CD8-positive, alpha-beta memory T cell (primary cell): ENCODE data around the gene BLOC1S5. TPM values are rescaled to one million over a fixed set of nuclear protein-coding genes. Genes with fewer than 3 reads are reported as not detected.
"Not testable (repeated sequence)": the region's sequence is repeated elsewhere in the genome, so short reads cannot be mapped to it uniquely, and the experiment has no call there.

Experiments
- CTCF ChIA-PET: fragments of 350-600 bp; sonication (Branson Sonifier 250); formaldehyde crosslinking; loops from one replicate; lab custom pipeline; 2021; ENCODE audit warnings: antibody characterized with exemption; lab: Charles Lee
- POLR2A ChIA-PET: fragments of 350-600 bp; sonication (Branson Sonifier 250); formaldehyde crosslinking; loops from one replicate; lab custom pipeline; 2021; ENCODE audit warnings: antibody characterized with exemption; lab: Charles Lee
- DNase-seq, 5 donors: peaks; one replicate each; pipeline versions ENCODE4 v3.0.0 to v3.0.0-alpha.2; 2020 to 2022; ENCODE audit warnings: mixed read lengths in 1 of 5
- H3K27ac ChIP-seq: one replicate; pipeline ENCODE4 v1.7.0; 2013; ENCODE audit warnings: low read depth, mild to moderate bottlenecking, low read length, moderate library complexity
- H3K27me3 ChIP-seq: 2 replicates; pipeline ENCODE4 v1.7.0; 2013; ENCODE audit warnings: low read length, mild to moderate bottlenecking; ENCODE audit not compliant: insufficient read depth, poor library complexity, severe bottlenecking
- H3K36me3 ChIP-seq: 2 replicates; pipeline ENCODE4 v1.7.0; 2013; ENCODE audit warnings: mild to moderate bottlenecking, low read length, moderate library complexity; ENCODE audit not compliant: insufficient read depth
- H3K4me1 ChIP-seq: 2 replicates; pipeline ENCODE4 v1.7.0; 2013; ENCODE audit warnings: mild to moderate bottlenecking, low read length, moderate library complexity; ENCODE audit not compliant: insufficient read depth
- H3K4me3 ChIP-seq: 2 replicates; pipeline ENCODE4 v1.7.0; 2013; ENCODE audit warnings: mild to moderate bottlenecking, low read length
- H3K9me3 ChIP-seq: 2 replicates; pipeline ENCODE4 v1.7.0; 2013; ENCODE audit warnings: mild to moderate bottlenecking, low read length
- H3K27ac Mint-ChIP-seq, 8 donors: one replicate each; pipeline ENCODE4 v1.8.0; 2020 to 2021; ENCODE audit warnings: mixed read lengths in 8 of 8, mild to moderate bottlenecking in 6 of 8, inconsistent platforms in 3 of 8, moderate library complexity in 3 of 8
- H3K27me3 Mint-ChIP-seq, 2 donors: one replicate each; pipeline ENCODE4 v1.8.0; 2020 to 2021; ENCODE audit warnings: mixed read lengths in 2 of 2, mild to moderate bottlenecking in 1 of 2, moderate library complexity in 1 of 2
- H3K36me3 Mint-ChIP-seq, 3 donors: one replicate each; pipeline ENCODE4 v1.8.0; 2020 to 2021; ENCODE audit warnings: mixed read lengths in 3 of 3, inconsistent platforms in 1 of 3, mild to moderate bottlenecking in 1 of 3
- H3K4me1 Mint-ChIP-seq, 3 donors: one replicate each; pipeline ENCODE4 v1.8.0; 2020 to 2021; ENCODE audit warnings: mixed read lengths in 3 of 3, inconsistent platforms in 1 of 3, mild to moderate bottlenecking in 1 of 3
- H3K4me3 Mint-ChIP-seq, 7 donors: one replicate each; pipeline ENCODE4 v1.8.0; 2020 to 2021; ENCODE audit warnings: mixed read lengths in 7 of 7, mild to moderate bottlenecking in 6 of 7, moderate library complexity in 4 of 7, inconsistent platforms in 2 of 7
- H3K9me3 Mint-ChIP-seq, 5 donors: one replicate each; pipeline ENCODE4 v1.8.0; 2020 to 2022; ENCODE audit warnings: mixed read lengths in 5 of 5, mild to moderate bottlenecking in 3 of 5, moderate library complexity in 2 of 5, inconsistent platforms in 1 of 5
- polyA plus RNA-seq: library from polyadenylated mRNA; unstranded; fragments of 300-500 nt; fragmentation: Illumina TruSeq; gene quantifications from one replicate; pipeline ENCODE4 v1.2.3, GENCODE V29; 2021
- total RNA-seq, 2 experiments: library from RNA; stranded (reverse); gene quantifications; one replicate each; pipeline ENCODE4 v1.2.3, GENCODE V29; 2021

Gene BLOC1S5
- total and polyA plus RNA-seq, 3 experiments from 2014 or later, result 20.0 to 27.9 (median 22.6) TPM

GRCh38 chr6:7996538-7997111, 67.6 kb downstream of the BLOC1S5 start:
- Histone ChIP-seq H3K4me3 (no peak overlapping the region), H3K27me3 (no peaks in the 10 kb centered on the region), H3K9me3 (no peaks in the 10 kb centered on the region), H3K36me3 (no peaks in the 10 kb centered on the region), H3K4me1 (no peaks in the 10 kb centered on the region), H3K27ac (no peak overlapping the region)
- Mint-ChIP-seq H3K9me3 (peaks cover 0 to 2% (median 1%) of the 10 kb centered on the region in 5 donors), H3K36me3 (peaks cover 0 to 26% (median 2%) of the 10 kb centered on the region in 3 donors), H3K27ac (no peak overlapping the region), H3K27me3 (no peaks in the 10 kb centered on the region), H3K4me3 (no peak overlapping the region), H3K4me1 (no peaks in the 10 kb centered on the region)
- POLR2A ChIA-PET, result no interaction called here
- CTCF ChIA-PET, result no interaction called here
- no peak for DNase-seq

GRCh38 chr6:7993952-7994351, 70.2 kb downstream of the BLOC1S5 start:
- H3K4me3 Mint-ChIP-seq, result no peak overlapping the region
- H3K27me3 ChIP-seq, result no peaks in the 10 kb centered on the region
- H3K9me3 Mint-ChIP-seq, result peaks cover 0 to 2% (median 1%) of the 10 kb centered on the region in 5 donors
- H3K27me3 Mint-ChIP-seq, result no peaks in the 10 kb centered on the region
- H3K9me3 ChIP-seq, result no peaks in the 10 kb centered on the region
- peak overlapping the region in 1 of 8 donors; percentile 3 for H3K27ac Mint-ChIP-seq
- H3K27ac ChIP-seq, result no peak overlapping the region
- no peaks in the 10 kb centered on the region for H3K4me1 ChIP-seq
- H3K36me3 ChIP-seq, result no peaks in the 10 kb centered on the region
- DNase-seq, result no peak
- H3K4me1 Mint-ChIP-seq, result no peaks in the 10 kb centered on the region
- ChIA-PET CTCF (no interaction called here), POLR2A (no interaction called here)
- H3K4me3 ChIP-seq, result no peak overlapping the region
- peaks cover 0 to 25% (median 2%) of the 10 kb centered on the region in 3 donors for H3K36me3 Mint-ChIP-seq

- Mint-ChIP-seq H3K9me3 (peaks cover 0 to 3% (median 1%) of the 10 kb centered on the region in 5 donors), H3K4me1 (no peaks in the 10 kb centered on the region), H3K4me3 (no peak overlapping the region), H3K27ac (no peak overlapping the region), H3K27me3 (no peaks in the 10 kb centered on the region), H3K36me3 (peaks cover 0 to 26% (median 2%) of the 10 kb centered on the region in 3 donors)
- Histone ChIP-seq H3K36me3 (no peaks in the 10 kb centered on the region), H3K4me1 (no peaks in the 10 kb centered on the region), H3K9me3 (no peaks in the 10 kb centered on the region), H3K4me3 (no peak overlapping the region), H3K27me3 (no peaks in the 10 kb centered on the region), H3K27ac (no peak overlapping the region)
- DNase-seq, result no peak
- CTCF ChIA-PET, result no interaction called here
- POLR2A ChIA-PET, result no interaction called here
These were observed 70.8 kb downstream of the BLOC1S5 start for GRCh38 chr6:7993399-7993798.

DNA sequence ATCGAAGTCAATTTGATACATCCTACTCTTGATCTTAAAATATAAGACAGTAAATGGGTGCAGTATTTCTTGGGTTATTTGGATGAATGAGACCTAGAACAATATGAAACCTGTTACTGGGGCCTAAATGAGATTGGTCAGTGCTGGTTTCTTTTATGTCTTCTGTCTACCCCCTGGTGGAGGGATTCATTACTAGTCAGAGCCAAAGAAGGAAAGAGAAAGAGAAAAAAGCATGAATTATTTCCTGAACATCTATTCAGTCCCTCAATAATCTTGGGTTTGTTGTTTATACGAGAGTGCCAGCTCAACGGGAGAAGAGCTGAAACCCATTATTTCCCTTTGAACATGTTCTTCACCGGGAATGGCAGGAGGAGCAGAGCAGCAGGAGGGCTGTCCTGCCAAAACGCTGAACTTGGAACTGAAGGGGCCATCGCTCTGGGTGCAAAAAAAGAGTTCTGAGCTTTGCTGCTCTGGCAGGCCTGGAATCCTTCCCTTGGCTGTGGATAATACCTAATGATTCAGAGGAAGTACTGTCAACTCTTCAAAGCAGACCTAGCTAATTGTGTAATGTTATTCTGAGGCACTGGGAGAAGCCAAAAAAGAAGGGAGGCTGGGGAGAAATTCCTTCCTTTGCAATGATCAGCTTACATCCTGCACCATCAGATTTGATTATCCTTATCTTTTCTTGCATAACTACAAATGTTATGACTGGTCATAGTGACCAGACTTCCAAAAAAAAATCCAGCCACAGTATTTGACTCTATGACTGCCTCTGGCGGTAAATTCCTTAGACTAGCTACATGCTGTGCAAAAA, 72.0 kb downstream of the BLOC1S5 start:
- no peak overlapping the region for H3K4me3 ChIP-seq
- H3K36me3 ChIP-seq, result no peaks in the 10 kb centered on the region
- no peaks in the 10 kb centered on the region for H3K27me3 ChIP-seq
- no peaks in the 10 kb centered on the region for H3K9me3 ChIP-seq
- POLR2A ChIA-PET, result no interaction called here
- no peak overlapping the region for H3K27ac Mint-ChIP-seq
- no peaks in the 10 kb centered on the region for H3K4me1 Mint-ChIP-seq
- H3K4me3 Mint-ChIP-seq, result no peak overlapping the region
- no peaks in the 10 kb centered on the region for H3K4me1 ChIP-seq
- CTCF ChIA-PET, result interaction anchor here (1.1 kb wide), 1 partner anchor 30 kb away, joined by 3 read pairs; no protein-coding TSS in a partner anchor
- H3K27ac ChIP-seq, result no peak overlapping the region
- H3K36me3 Mint-ChIP-seq, result peaks cover 0 to 27% (median 2%) of the 10 kb centered on the region in 3 donors
- no peak for DNase-seq
- peaks cover 0 to 5% (median 1%) of the 10 kb centered on the region in 5 donors for H3K9me3 Mint-ChIP-seq
- H3K27me3 Mint-ChIP-seq, result peaks cover 0 to 1% of the 10 kb centered on the region in 2 donors

- CTCF ChIA-PET, result interaction anchor here (1.1 kb wide), 1 partner anchor 29 kb away, joined by 3 read pairs; no protein-coding TSS in a partner anchor
- H3K4me3 ChIP-seq, result no peak overlapping the region
- H3K4me3 Mint-ChIP-seq, result no peak overlapping the region
These were observed 72.7 kb downstream of the BLOC1S5 start for GRCh38 chr6:7991536-7991935.

GRCh38 chr6:7986219-7986618, 78.0 kb downstream of the BLOC1S5 start:
- no peaks in the 10 kb centered on the region for H3K4me1 ChIP-seq
- Mint-ChIP-seq H3K27me3 (peaks cover 3 to 5% of the 10 kb centered on the region in 2 donors), H3K4me3 (no peak overlapping the region), H3K27ac (no peak overlapping the region), H3K36me3 (peaks cover 0 to 22% (median 2%) of the 10 kb centered on the region in 3 donors), H3K9me3 (peaks cover 0 to 12% (median 3%) of the 10 kb centered on the region in 5 donors), H3K4me1 (no peaks in the 10 kb centered on the region)
- no peaks in the 10 kb centered on the region for H3K27me3 ChIP-seq
- no peak overlapping the region for H3K27ac ChIP-seq
- H3K36me3 ChIP-seq, result no peaks in the 10 kb centered on the region
- no peaks in the 10 kb centered on the region for H3K9me3 ChIP-seq
- ChIA-PET CTCF (no interaction called here), POLR2A (no interaction called here)
- no peak overlapping the region for H3K4me3 ChIP-seq
- DNase-seq, result no peak

More at GRCh38 chr6:7991536-7991935, 72.7 kb downstream of the BLOC1S5 start:
- Mint-ChIP-seq H3K27ac (no peak overlapping the region), H3K27me3 (peaks cover 3% of the 10 kb centered on the region in 2 donors), H3K4me1 (no peaks in the 10 kb centered on the region), H3K36me3 (peaks cover 0 to 33% (median 2%) of the 10 kb centered on the region in 3 donors), H3K9me3 (peaks cover 0 to 5% (median 4%) of the 10 kb centered on the region in 5 donors)
- Histone ChIP-seq H3K27ac (no peak overlapping the region), H3K36me3 (no peaks in the 10 kb centered on the region), H3K4me1 (no peaks in the 10 kb centered on the region), H3K9me3 (no peaks in the 10 kb centered on the region), H3K27me3 (no peaks in the 10 kb centered on the region)
- POLR2A ChIA-PET, result no interaction called here
- no peak for DNase-seq

- CTCF ChIA-PET, POLR2A ChIA-PET, DNase-seq: not testable (repeated sequence)
These were observed 80.2 kb downstream of the BLOC1S5 start for GRCh38 chr6:7983967-7984366.

DNA sequence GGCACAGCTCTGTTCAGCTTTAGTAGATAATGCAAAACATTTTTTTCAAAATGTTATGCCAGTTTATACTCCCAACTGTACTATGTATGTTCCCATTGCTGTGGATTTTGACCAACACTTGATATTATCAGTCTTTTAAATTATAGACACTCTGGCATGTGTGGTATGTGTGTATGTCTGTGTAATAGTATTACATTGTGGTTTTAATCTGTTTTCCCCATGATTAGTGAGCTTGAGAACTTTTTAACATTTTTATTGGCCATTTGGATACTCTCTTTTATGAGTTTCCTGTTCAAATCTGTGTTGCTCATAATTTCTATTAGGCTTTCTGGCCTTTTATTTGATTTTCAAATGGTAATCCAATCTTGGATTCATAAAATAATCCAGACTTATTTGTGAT, 84.4 kb downstream of the BLOC1S5 start:
- Histone ChIP-seq H3K36me3 (no peaks in the 10 kb centered on the region), H3K27ac (no peak overlapping the region), H3K9me3 (no peaks in the 10 kb centered on the region), H3K27me3 (no peaks in the 10 kb centered on the region), H3K4me3 (no peak overlapping the region), H3K4me1 (no peaks in the 10 kb centered on the region)
- peaks cover 8 to 12% of the 10 kb centered on the region in 2 donors for H3K27me3 Mint-ChIP-seq
- no peaks in the 10 kb centered on the region for H3K4me1 Mint-ChIP-seq
- no peak for DNase-seq
- H3K36me3 Mint-ChIP-seq, result peaks cover 0 to 6% (median 3%) of the 10 kb centered on the region in 3 donors
- ChIA-PET POLR2A (no interaction called here), CTCF (no interaction called here)
- no peak overlapping the region for H3K4me3 Mint-ChIP-seq
- no peak overlapping the region for H3K27ac Mint-ChIP-seq
- no peaks in the 10 kb centered on the region for H3K9me3 Mint-ChIP-seq

More at GRCh38 chr6:7983967-7984366, 80.2 kb downstream of the BLOC1S5 start:
- H3K4me3 Mint-ChIP-seq, H3K27ac ChIP-seq, H3K27me3 ChIP-seq, H3K36me3 ChIP-seq, H3K9me3 ChIP-seq, H3K4me1 Mint-ChIP-seq, H3K4me3 ChIP-seq, H3K27ac Mint-ChIP-seq, H3K4me1 ChIP-seq, H3K27me3 Mint-ChIP-seq: not testable (repeated sequence)
- Mint-ChIP-seq H3K36me3 (peaks cover 0 to 19% (median 2%) of the 10 kb centered on the region in 3 donors), H3K9me3 (peaks cover 0 to 12% (median 3%) of the 10 kb centered on the region in 5 donors)
